ENCODE results near the gene STK11. TPM values are rescaled to one million over a fixed set of nuclear protein-coding genes. Genes with fewer than 3 reads are reported as not detected.

Gene STK11
- polyA plus RNA-seq (2013, experiment 1 of 2; ENCODE audit: insufficient read length) = 50.1 TPM
- 50.7 TPM for polyA plus RNA-seq (2013, experiment 2 of 2; ENCODE audit: insufficient read length)

DNA sequence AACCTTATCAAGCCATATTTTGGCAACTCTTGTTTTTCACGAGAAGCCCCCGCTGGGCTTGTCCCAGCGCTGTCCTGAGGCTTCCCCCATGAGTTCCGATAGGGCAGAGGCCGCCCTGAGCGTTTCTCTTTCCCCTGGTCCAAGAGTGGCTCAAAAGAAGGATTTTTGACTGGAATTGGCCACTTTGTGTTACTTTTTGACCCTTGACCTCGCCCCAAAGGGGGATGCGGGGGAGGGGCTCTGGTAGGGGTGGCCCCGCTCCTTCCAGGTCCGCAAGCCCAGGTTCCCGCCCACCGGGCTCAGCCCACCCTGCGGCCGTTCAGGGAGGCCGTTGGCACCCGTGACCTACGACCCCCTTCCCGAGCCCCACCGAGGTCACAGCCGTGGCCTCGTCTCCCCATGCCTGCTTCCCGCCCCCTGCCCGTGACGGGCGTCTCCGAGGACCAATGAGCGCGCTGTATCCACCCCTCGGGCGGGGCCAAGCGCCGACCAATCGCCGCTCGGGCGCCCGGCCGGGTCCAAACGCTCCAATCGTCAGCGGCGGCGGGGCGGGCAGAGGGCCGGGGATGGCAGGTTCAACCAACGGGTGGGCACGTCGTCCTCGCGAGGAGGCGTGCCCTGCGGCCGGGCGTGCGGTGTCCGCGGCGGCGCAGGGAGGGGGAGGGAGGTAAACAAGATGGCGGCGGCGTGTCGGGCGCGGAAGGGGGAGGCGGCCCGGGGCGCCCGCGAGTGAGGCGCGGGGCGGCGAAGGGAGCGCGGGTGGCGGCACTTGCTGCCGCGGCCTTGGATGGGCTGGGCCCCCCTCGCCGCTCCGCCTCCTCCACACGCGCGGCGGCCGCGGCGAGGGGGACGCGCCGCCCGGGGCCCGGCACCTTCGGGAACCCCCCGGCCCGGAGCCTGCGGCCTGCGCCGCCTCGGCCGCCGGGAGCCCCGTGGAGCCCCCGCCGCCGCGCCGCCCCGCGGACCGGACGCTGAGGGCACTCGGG lies at the start of gene STK11:
Gene STK11, plus strand, starts transcription at position 665 of the 986 bp plus-strand sequence. CDS start 1,136 bp downstream, outside the sequence.
- peak; percentile 98 for DNase-seq

GRCh38 chr19:1156305-1156801 lies 49.2 kb upstream of the STK11 start:
- no peak for DNase-seq

- DNase-seq = no peak
These were observed 48.6 kb upstream of the STK11 start for GRCh38 chr19:1156830-1157615.

DNA sequence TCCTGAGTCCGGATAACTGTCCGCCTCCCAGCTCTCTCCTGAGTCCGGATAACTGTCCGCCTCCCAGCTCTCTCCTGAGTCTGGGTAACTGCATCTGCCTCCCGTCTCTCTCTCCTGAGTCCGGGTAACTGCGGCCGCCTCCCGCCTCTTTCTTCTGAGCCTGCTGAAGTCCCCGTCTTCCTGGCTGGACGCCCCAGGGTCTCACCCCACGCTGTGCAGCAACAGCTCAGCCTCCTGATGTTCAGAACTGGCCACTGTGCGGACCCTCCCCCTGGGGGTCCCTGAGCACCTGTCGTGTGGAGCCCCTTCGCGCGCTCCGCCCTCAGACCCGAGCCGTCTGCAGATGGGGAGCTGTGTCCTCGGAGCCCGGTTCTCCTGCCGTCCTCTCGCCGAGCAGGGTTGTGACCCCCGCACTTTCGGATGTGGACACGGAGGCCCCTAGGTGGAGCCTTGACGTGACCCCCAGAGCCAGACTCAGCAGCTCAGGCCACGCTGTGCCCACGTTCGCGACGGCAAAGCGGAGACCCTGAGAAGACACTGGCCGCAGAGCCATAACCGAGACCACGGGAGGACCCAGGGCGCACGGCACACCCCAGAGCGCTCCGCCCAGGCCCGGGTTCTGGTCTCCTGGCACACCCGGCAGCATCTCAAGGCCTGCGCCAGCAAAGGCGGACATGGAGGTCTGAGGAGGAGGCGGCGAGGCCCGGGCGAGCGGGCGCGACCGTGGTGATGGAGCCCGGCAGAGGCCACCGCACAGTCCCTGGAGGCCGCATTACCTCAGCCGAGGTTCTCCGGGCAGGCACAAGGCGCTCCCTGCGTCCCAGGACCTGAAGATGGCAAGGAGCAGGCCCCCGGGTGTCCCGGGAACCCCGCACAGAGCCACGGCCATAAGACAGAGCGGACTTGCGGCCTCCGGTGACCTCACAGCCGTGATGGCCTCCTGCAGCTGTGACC lies 47.4 kb upstream of the STK11 start:
- DNase-seq = no peak

GRCh38 chr19:1158885-1159448 lies 46.6 kb upstream of the STK11 start:
- DNase-seq = no peak

GRCh38 chr19:1159864-1160595 lies 45.5 kb upstream of the STK11 start:
- no peak for DNase-seq

- no peak for DNase-seq
These were observed 43.9 kb upstream of the STK11 start for GRCh38 chr19:1161716-1162115.

GRCh38 chr19:1162404-1163282 lies 42.9 kb upstream of the STK11 start:
- DNase-seq = no peak

DNA sequence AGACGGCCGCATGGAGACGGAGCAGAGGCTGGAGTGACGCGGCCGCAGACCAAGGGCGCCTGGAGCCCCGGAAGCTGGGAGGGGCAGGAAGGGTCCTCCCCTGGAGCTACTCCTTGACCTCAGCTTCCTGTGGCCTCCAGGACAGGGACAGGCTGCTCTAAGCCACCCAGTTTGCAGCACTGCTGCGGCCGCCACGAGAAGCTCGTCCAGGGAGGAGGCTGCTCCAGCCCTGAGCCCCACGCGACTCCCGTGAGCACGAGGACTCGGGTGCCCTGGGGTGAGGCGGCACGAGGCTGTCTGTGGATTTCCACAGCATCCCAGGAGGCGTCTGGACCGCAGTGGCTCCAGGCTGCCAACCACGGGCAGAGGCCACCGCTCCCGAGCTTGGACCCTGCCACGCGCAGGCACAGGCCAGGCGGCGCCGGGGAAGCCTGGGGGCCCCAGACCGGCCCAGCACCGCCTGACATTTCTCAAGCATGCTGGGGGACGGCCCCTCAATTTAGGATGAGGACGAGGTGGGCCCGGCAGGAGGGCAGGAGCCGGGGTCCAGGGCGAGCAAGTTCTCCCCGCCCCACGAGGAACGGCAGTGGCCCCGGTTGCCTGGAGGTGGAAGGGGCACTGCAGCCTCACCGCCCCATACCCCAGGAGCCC lies 42.2 kb upstream of the STK11 start:
- no peak for DNase-seq

DNA sequence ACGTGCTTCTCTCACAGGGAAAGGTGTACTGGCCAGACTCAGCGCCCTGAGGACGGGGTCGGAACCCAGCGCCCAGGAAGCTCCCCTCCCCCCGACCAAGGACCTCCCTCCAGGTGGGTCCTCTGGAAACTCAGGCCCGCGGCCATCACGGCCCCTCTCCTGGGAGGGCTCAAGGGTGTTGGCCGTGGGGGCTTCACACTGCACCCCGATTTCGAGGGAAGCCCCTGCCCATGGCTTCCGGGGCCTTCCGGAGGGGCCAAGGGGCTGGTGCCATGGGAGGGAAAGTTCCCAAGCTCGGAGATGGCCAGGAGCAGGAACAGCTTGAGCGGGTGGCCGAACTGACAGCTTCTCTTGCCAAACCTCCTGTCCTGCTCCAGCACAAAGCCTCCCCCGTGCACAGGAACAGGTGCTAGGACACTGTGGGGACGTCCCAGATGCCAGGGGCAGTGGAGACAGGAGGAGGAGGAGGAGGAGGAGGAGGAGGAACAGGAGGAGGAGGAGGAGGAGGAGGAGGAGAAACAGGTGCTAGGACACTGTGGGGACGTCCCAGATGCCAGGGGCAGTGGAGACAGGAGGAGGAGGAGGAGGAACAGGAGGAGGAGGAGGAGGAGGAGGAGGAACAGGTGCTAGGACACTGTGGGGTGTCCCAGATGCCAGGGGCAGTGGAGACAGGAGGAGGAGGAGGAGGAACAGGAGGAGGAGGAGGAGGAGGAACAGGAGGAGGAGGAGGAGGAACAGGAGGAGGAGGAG lies 41.5 kb upstream of the STK11 start:
- DNase-seq = no peak

DNA sequence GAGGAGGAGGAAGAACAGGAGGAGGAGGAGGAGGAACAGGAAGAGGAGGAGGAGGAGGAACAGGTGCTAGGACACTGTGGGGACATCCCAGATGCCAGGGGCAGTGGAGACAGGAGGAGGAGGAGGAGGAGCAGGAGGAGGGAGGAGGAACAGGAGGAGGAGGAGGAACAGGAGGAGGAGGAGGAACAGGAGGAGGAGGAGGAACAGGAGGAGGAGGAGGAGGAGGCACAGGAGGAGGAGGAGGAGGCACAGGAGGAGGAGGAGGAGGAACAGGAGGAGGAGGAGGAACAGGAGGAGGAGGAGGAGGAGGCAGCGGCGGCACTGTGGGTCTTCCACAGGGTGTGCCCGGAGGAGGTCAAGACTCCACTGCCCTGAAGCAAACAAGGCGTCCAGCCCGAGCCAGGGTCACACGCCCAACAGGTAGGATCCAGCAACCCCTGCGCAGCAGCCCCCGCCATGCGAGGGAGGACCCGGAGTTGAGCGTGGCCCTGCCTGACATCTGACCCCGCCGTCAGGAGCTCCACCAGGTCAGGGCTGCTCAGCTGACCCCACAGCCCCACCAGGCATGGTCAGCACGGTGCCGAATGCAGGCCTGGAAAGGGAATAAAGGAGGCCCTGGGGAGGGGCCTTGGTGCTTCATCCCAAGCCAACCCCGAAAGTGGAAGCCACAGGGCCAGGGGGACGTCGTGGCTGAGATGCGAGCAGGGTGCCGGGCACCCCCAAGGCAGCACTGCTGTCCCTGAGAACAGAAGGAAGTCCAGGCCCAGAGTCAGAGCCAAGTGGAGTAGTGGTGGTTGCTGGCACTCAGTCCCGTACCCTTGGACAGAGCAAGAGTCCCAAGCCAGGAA lies 40.7 kb upstream of the STK11 start:
- no peak for DNase-seq

DNA sequence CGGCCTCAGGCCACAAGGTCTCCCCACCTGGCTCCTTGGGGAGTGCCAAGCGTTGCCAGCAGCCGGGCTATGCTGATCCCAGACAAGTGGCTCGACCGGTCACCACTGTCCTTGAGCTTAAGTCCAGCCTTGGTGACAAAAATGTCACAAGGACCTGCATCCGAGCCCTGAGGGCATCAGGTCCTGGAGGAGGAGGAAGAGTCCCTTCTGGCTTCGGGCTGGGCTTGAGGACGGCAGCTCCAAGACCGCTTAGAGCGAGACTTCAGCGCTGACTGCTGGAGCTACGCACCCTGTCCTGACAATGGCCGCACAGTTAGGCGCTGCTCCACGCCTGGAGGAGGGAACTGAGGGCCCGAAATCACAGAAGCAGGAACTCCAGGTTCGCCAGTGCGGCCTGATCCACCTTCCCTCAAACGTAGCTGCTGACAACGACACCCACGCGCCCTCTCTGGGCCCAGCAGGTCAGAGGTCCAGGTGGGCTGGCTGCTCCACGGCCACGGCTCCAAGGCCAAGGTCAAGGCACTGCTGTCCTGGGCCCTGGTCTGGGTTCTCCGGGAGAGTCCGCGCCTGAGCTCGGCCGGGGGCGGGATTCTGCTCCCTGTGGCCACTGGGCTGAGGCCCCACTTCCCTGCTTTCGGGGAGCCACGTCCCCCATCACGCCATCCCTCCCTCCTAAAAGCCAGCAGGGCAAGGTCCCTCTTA lies 38.6 kb upstream of the STK11 start:
- no peak for DNase-seq

DNA sequence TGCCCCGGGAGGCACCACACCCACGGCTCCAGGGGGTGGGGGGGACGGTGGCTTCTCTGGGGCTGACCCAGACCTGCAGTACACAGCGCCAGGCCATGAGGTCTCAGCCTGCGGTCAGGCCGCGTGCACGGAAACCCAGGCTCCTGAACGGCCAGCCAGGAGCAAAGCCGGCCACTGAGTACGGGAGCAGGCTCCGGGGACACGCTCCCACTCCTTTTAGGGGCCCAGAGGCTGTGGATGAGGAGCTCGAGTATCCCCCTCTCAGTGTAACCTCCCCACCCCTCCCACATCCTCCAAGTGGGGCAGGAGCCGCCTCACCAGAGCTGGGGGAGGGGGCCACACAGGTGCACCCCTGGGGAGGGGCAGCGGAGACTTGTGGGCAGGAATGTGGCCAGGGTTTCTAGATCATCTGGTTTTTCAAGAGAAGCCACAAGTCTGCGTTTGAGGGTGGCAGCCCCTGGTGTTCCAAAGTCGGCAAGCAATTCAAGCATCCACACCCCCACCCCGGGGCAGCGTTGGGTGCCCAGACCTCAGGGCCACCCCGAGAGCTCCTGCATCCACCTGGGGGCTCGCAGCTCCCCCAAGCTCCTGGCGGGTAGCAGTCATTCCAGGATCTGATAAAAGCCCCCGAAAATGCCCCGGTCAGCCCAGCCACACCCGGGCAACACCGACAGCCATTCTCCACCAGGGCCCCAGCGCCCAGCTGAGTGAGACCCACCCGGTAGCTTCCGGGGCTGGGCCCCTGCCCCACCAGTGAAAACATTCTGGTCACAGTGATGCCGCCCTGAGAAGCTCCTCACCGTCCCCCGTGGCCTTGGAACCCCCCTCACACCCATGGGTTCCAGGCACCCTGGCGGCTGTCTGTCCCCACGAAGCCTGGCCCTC lies 37.6 kb upstream of the STK11 start:
- no peak for DNase-seq

- peak; percentile 41 for DNase-seq
These were observed 36.8 kb upstream of the STK11 start for GRCh38 chr19:1168572-1169410.

GRCh38 chr19:1169411-1169791 lies 36.2 kb upstream of the STK11 start:
- DNase-seq = no peak

All from fibroblast of skin of abdomen (primary cell).